ENCODE measurements around the gene PDHB.

The PDHB gene

DNA sequence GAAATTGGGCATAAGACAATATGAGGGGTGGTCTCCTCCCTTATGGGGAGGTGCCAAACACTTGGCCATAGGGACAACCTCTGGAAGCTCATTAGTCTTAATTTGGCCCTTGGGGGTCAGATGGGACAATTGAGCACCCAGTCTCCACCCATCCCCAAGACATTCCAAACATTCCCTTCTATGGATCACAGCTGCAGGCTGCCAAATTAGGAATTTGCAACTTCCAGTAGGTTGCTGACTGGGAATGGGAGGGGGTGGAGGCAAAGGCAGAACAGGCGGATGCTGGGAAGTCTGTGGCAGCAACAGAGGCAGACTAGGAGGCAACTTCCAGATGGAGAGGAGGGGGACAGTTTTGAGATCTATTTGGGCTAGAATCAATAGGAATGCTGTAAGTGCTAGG is 1.4 kb upstream of the PDHB start:
- DNase-seq: no peak

DNA sequence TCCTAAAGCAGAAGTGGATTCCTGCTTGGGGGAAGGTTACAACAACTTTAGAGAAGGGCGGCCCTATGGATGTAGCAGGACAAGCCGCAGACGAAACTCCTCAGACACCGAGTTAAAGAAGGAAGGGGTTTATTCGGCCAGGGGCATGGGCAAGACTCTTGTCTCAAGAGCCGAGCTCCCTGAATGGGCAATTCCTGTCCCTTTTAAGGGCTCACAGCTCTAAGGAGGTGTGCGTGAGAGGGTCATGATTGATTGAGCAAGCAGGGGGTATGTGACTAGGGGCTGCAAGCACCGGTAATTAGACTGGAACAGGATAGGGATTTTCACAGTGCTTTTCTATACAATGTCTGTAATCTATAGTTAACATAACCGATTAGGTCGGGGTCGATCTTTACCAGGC is 879 bp upstream of the PDHB start:
- no peak for DNase-seq

DNA sequence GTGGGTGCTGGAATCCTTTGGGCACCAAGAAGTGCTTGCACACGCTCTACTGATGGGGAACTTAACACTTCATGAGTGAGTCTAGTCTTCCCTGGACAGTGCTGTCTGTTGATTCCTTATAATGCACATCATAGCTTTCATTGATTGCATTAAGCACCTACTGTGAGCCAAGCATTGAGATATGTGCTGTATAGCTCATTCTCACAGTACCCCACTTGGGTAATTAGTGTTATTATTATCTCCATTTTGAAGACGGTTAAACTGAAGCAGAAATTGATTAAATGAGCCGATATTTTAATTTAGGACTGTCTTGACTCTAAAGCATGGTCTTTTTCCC is 504 bp upstream of the PDHB start:
- DNase-seq: no peak

DNA sequence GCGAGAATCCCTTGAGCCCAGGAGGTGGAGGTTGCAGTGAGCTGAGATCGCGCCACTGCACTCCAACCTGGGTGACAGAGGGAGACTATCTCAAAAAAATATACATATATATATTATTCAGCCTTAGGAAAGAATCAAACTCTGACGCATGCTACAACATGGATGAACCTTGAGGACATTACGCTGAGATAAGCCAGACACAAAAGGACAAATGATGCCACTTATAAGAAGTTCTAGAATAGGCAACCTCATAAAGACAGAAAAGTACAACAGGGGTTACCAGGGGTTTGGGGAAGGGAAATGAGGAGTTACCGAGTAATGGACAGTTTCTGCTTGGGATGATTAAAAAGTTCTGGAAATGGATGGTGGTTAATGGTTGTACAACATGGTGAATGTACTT is 727 bp downstream of the PDHB start:
- DNase-seq: no peak

DNA sequence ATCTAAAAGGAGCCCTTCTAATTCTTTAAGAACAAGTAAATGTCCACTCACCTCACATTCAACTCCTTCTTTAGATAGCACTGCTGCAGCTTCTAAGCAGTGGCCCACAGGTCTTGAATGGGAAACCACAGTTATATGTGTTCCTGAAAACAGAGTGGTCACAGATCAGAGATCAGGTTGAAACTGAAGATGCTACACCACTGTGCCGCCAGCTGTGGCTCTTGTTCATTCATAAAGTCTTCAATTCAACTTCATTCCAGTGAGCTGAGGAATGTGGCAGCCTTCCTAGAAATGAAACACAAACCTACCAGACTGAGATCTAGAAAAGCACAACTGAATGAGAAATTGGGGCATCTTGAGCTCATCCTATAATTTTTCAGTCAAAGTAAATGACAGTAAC is 4.0 kb downstream of the PDHB start:
- no peak for DNase-seq

DNA sequence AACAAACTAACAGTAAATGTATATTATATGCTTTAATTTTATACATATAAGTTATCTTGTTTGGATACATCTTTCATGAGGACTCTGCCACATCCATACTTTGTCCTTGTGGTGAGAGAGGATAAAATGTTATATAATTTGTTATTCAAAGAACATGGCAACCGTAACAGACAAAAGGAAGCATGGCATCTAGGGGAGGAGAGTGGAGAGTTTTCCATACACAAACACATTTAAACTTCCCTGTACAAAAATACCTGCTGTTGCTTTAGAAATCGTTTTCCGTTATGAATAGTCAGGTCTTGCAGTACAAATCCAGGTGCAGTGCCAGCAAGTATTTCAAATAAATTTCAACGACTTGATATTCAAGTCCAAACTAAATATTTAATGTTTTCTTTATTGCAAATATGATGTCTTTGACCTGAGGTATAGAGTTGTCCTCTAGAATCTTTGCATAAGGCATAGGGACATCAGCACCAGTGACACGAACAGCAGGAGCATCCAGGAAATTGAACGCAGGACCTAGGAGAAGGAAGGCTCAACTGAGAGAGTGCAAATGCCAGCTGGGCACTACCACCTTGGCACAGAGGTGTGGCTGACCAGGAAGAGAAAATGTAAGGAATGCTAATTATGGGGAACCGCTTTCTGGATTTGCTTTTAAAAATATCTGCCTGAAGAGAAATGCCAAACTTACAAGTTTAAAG is 5.8 kb downstream of the PDHB start:
- DNase-seq: no peak

DNA sequence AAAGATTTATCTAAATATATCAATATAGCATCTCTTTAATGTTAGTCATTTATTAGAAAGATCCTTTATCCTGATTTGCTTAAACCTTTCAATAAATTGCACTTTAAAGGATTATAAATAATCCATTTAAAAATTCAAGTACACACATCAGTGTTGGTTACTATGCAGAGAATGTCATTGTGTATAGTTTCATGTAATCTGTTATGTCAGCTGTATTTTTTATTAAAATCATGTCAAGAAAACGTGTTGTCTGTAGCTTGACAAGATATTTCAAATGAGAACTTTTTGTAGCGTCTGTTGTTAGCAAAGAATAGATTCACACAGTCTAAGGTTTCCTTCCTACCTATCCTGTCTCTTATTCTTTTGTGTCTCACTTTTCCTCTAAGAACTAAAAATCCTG is 7.8 kb downstream of the PDHB start:
- DNase-seq: no peak

DNA sequence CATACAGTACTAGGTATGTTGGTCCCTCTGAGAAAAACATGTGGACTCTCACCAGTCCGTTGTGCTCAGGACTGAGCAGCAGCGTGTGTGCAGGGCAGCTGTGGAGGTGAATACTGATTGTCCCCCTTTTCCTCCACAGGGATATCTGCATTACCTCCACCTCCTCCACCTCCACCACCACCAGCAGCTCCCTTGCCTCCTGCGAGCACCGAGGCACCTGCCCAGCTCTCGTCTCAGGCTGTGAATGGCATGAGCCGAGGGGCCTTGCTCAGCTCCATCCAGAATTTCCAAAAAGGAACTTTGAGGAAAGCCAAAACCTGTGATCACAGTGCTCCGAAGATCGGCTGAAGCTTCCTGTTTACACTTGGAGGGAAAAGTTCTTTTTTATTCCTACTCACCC is 9.0 kb downstream of the PDHB start:
- DNase-seq: no peak

DNA sequence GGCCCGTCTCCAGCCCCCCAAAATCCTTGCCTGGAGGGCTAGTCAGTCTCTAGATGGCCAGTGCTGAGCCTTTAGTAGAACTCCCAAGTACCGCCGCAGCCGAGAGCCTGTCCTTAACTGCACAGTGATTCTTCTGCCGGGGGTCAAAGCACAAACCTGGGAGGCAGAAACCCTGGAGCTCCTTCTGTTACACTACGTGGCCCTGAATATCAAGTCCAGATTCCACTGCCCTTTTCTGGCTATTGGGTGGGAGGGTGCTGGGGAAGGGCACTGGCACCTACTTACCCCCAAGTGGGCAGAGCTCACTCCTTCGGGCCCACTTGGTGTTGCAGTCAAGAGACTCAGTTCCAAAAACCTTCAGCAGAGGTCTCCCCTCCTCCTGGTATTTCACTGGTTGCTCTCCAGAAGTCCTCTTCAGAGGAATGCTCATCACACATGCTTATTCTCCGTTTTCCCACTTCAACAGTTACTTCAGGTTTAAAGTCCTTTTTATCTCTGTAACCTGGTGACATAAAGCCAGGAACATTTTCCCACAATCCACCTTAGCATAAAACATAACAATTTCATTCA is 10.8 kb downstream of the PDHB start:
- no peak for DNase-seq

DNA sequence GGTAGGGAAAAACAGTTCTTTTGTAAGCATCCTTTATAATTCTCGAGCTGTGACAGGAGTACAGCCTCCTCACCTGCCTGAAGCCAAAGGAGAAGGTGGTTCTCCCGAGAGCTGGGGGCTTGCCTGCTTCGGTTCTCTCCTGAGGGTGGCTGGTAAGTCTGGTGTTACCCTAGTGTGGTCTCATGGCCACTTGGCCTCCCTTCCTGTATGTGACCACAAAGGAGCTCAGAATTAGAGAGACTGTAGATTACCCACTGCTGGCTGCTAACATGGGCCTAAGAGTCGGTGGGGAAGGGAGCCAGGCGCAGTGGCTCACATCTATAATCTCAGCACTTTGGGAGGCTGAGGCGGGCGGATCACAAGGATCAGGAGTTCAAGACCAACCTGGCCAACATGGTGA is 12.6 kb downstream of the PDHB start:
- DNase-seq: no peak

DNA sequence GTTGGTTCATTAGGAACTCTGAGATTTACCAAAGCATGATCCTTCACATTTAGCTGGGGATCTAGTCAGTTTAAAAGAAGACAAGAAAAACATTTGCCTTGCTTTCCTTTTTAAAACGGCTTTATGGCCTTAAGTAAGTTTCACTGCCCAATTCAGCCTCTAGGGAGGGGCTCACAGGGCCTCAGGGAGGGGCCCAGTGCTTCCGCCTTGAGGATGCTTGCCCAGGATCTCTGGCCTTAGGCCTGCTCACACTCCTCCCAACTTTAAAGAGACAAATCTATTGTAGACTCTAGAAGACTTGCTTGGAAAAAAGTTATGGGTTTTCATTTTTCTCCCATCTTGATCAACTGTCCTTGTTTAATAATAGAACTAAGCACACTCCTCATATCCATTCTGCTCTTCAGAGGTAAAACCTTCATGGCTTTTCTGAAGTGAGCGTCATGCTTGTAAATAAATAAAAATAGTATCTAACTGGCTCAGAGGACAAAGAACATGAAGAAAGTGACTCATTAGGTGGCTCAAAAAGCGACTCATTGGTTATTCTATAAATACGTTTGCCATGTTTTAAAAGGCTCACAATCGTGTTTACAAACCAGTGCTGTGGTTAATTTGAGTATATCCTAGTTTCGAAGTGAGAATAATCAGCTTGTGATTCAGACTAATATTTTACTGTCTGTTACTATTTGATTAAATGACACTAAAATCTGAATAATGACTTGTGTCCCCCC is 13.7 kb downstream of the PDHB start:
- DNase-seq: no peak

DNA sequence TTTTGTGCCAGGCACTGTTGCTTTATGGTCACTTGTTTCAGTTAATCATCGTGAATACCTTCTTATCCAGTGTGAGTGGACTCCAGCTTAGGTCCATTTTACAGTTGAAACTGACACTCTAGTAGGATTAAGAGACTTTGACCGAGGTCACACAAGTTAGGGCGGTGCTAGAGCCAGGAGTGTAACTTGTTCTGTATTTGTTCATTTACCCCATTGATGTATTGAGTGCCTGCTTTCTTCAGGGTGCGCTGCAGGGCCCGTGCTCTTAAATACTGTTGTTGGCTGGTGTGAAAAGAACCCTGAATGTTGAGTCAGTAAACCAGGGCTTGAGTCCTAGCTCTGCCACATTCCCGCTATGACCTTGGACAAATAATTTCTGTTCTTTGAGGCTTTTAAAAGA is 15.4 kb downstream of the PDHB start:
- DNase-seq: no peak

DNA sequence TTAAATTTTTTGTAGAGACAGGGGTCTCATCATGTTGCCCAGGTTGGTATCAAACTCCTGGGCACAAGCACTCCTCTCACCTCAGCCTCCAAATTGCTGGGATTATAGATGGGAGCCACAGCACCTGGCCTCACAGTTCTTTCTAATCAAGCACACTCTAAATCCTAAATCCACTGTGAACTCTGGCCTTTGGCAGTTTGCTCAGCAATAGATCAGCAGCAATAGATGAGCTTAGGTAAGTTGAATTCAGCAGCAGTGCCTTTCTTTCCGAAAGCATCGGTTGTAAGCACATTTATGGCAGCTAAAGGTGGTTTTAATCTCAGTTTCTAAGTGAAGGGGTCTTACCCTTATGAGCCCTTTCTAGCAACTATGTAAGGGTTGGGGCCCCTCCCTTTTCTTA is 16.6 kb downstream of the PDHB start:
- no peak for DNase-seq

DNA sequence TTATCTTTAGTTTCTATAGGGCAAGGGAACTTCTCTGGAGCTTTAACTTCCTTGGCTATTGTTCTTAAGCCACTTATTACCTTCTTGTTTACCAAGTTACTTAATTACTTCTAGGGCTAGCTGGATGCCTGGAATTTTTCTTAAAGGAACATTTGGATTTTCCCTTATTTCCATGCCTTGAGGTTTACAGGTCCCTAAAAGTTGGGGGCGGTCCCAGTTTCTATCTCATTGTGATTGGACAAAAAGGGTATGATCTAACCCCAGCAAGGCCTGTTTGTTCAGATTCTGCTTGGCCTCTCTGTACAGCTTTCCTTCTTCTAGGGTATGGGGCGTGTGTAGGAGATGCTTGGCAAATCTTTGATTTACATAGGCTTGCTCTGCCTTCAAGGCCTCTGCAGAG is 17.4 kb downstream of the PDHB start:
- no peak for DNase-seq

DNA sequence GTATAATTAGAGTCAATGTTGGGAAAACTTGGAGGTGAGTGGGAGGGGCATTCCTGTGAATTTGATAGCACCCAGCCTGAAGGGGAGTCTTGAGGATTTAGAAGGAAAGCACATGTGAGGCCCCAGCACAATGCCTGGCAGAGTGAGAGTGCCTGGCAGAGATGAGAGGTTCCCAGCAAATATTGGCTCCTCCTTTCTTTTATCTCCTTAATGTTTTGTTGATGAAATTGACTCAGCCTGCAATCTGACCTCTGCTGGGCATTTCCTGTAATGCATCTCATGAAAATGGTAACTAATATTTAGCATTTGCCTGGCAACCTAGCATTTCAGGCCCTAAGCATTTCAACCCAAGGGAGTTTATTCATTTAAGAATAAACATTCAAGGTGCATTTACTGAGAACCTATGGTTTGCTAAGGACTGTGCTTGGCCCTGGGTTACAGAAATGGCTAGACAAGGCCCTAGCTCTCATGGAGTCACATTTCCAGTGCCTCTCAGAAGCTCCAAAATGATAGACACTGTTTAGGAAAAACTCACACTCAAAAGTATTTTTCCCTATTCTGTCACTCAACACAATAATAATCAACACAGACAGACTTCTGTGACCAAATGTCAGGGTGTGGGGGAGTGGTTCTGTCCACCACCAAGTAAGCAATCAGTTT is 19.0 kb downstream of the PDHB start:
- DNase-seq: peak; percentile 45 to 46

DNA sequence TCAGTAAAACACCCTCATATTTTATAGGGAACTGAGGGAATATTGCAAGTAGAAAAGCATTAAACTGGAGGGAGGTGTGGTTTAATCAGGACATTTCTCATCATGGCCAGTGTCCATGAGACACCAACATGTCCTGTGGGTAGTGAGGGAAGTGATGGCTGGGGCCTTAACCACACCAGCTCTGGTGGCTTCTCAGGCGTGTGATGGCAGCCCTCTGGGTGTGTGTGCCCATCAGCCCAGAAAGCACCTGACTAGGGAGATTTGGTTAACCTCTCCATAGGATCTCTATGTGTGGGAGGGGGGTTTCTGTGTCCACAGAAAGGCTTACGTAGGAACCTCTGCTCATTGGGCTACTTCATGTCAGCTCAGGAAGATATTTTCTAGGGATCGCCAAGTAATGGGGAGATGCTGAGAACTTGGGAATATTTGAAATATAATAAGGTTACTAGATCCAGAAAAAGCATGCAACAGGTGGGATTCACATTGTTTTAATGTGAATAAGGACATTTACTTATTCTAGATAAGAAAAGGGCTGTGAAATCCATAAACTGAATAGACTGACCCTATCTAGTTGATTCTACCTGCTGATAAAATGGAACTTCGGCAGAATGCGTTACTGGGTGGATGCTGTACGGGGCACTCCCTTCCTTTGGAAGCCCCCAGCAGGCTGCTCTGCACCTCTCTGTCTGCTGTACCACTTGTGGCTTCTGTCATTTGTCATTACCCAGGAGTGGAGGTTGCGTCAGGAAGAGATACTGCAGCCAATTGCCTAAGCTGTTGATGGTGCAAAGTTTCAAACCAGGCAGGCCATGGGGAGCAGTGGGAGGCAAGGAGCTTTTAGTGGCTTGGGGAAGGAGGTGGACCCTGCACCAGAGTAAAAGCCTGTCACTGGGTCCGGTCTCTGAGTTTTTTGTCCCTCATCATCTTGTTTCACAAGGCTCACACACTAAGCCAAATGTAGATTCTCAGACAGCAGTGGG is 21.5 kb downstream of the PDHB start:
- no peak for DNase-seq

DNA sequence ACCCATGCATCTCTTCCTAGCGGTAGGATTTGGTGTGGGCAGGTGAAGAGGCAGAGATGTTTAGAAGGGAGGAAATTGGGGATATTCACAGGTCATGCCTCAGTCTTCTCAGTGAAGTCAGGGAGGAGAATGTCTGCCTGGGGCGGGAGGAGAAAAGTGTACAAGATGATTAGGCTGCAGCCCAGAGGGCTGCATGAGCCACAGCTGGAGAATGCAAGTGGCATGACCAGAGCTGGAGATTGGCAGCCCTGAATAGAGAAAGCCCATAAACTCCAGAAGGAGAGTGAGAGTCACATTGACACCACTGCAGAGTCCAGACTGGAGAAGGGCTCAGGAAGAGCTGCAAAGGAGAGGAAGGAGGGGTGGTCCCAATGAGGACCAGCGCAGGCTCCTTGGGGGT is 22.6 kb downstream of the PDHB start:
- no peak for DNase-seq

DNA sequence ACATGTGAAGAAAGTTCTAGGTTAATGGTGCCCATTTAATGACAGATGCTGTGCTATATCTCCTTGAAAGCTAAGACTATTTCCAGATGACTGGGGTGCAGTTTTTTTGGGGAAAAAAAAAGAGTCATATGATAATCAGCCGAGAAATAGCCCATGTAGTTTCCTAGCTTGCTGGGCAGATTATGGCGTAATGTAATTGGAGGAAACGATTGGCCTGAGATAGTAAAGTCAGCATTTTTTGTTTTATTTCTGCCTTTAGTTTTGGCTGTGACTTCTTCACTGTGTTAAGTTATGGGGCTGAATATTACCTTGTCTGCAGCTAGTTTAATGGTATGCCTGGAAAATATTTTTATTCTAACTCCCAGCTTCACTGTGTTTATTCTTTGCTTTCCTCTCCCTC is 24.0 kb downstream of the PDHB start:
- no peak for DNase-seq

DNA sequence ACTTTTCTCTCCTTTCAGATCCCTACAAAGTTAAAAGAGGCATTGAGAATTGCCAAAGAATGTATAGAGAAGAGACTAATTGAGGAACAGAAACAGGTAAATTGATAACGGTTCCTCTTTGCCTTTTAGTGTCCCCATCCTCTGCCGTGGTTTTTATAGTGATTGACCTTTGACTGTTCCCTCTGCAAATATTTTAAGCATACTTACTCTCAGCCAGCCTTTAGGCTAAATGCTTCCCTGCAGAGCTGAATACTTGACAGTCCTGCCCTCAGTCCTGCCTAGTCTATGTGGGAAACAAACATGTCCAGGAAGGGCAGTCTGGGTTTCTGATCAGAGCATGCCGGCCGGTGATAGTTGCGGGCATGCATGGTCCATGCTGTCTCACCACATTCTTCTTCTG is 24.7 kb downstream of the PDHB start:
- no peak for DNase-seq

DNA sequence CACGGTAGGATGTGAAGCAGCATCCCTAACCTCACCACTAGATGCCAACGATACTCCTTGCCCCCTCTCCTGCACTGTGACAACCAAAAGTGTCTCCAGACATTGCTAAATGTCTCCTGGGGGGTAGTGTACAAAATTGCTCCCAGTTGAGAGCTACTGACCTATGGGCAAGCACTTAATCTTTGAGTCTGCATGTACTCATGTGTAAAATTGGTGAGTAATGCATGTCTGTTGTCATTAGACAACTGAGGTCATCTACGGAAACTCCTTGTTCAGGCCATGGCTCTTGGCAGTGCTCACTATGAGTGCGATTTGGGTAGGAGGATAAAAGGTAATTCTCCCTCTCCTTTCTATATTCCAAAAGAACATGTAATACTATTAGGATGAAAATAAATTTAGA is 29.2 kb downstream of the PDHB start:
- no peak for DNase-seq

DNA sequence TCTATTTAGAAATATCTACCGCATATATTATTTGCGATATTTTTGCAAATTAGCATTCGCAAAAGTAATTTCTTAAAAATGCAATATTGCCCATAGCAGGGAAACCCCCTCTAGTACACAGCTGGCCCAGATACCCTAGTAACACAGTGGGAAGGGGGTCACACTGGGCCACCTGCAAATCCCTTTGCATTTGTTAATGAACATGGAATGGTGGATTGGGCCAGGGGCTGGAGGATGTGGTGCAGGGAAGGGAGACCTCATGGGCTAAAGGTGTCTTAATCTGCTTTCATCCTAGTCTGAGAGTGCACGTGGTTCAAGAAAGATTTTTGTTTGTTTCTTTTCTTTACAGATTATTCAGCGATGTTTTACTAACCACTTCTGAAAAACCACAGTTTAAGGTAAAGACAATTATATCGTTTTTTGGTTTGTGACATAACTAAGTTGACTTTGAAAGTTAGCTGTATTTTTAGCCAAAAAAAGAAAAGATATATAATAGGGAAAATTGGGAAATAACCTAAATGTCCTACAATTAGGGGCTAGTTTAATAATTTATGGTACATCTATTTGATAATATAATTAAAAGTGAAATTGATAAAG is 30.0 kb downstream of the PDHB start:
- DNase-seq: no peak

DNA sequence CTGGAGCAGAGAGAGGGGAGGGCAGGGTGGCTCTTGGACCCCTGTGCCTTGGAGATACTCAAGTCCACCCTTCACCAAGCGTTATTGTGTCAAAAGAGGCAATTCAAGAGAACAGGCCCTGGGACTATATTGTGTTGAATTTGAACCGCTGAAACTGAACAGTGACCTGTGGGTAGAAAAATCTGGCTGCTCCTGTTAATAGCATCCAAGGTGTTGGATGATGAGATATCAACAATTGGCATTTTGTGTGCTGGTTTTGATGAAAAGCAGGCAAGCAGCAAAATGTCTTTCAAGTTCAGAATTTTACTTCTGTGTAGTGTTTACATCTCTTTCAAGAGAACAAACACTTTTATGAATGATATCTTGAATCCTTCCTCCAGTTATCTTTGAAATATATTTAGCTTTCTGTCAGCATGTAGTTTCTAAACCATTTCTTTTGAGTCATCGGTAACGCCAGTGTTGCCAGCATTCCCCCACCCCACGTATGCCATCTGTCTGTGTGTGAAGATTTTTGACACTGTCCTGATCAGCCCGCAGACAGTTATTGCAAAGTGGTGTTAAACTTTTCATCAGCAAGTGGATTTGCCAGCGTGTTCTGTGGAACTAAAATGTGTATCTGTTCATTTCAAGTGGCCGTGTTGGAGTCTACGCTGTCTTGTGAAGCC is 34.8 kb downstream of the PDHB start:
- DNase-seq: no peak

All from stimulated activated CD4-positive, alpha-beta T cell treated with anti-CD3 and anti-CD28 coated beads, Interleukin-2, amount 100 ng/mL, for 48 hours (primary cell).